NT2/D1 (cell line): ENCODE results near the gene TBXAS1.

Experiments
- YY1 ChIP-seq: IDR thresholded peaks from 2 replicates; pipeline ENCODE4 v1.6.1; 2011; ENCODE audit not compliant: insufficient read length, insufficient read depth
- ZNF274 ChIP-seq: IDR thresholded peaks from 2 replicates; pipeline ENCODE4 v1.6.1; 2011; ENCODE audit warnings: mild to moderate bottlenecking, low read depth, low read length

- TF ChIP-seq ZNF274 (no peak), YY1 (no peak)
Measured at GRCh38 chr7:140007051-140007690, 178.1 kb downstream of the TBXAS1 start.
